ENCODE measurements around the gene RMND1. TPM values are rescaled to one million over a fixed set of nuclear protein-coding genes. Genes with fewer than 3 reads are reported as not detected.
"Not testable (repeated sequence)": the region's sequence is repeated elsewhere in the genome, so short reads cannot be mapped to it uniquely, and the experiment has no call there.

Gene RMND1
- total RNA-seq, 1 donor from 2014 or later, result 44.0 TPM

DNA sequence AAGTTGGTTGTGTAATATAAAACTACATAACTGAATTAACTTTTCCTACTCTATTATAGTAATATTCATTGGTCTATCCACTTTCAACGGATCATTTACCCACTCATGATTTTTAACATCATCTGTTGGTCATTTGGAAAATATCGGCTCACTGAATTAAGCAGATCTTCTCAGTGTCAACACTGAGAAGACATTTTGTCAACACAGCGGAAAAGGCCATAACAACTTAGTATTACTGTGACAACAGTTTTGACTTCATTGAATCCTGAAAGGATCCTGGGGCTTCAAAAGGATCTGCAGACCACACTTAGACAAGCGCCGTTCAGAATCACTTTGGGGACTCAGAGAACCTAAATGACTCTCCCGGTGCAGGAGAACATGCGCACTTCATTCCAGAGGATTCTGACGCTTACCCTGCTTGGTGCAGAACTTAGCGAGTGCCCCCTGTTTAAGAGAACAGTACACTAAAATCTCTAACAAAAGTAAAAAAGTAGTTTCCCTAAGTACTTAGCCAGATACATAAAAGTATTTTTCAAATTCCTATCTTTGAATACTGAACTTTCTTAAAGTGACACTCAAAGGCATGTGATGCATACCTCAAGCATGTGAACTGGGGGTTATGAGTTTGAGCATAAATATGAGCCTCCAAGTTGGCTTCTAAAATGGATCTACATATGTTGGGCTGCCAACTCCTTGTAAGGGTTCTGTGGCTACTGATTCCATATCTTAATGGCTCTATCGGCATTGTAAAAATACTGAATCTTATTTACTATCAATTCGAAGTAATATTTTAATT lies 64.6 kb downstream of the RMND1 start:
- peak; percentile 11 for DNase-seq (ENCODE audit: low spot score)

DNA sequence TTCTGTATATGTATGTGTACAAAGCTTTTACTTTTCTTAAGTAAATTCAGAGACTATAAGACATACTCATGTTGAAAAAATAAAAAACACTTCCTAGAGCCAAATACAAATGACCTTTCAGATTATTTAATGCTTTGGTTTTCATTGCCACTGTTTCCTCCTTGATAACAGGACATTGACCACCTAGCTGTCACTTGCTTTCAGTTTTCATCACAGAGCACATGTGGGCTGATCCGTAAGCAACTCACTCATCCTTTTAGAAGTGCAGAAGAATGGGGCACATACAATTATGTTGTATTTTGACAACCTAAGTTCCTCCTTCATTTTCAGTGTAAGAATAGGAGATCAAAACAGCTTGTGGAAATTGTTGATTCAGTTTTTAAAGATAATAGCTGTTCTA lies 66.7 kb downstream of the RMND1 start:
- Histone ChIP-seq H2AFZ (replicated peaks) (no peak overlapping the region), H3K4me3 (no peak overlapping the region), H3K4me2 (no peak overlapping the region), H3F3A (ENCODE audit: low read depth) (peaks cover 35% of the 10 kb centered on the region), H3K27me3 (no peaks in the 10 kb centered on the region), H3K4me1 (peaks cover 6% of the 10 kb centered on the region), H3K36me3 (no peaks in the 10 kb centered on the region), H3K27ac (no peak overlapping the region), H3K79me2 (ENCODE audit: low read depth) (peaks cover 87% of the 10 kb centered on the region), H3K9ac (no peak overlapping the region), H4K20me1 (ENCODE audit: low read depth) (no peaks in the 10 kb centered on the region), H3K9me3 (ENCODE audit: low read depth) (no peaks in the 10 kb centered on the region)
- peaks cover 26% of the 10 kb centered on the region for H3K4me1 Mint-ChIP-seq
- peaks cover 6% of the 10 kb centered on the region for H3K36me3 Mint-ChIP-seq
- no peak overlapping the region for H3K4me3 Mint-ChIP-seq
- no peaks in the 10 kb centered on the region for H3K9me3 Mint-ChIP-seq
- H3K27me3 Mint-ChIP-seq (ENCODE audit: insufficient read depth, low read depth), result peaks cover 4% of the 10 kb centered on the region
- TF ChIP-seq EZH2 (IDR thresholded peaks at IDR 0.05) (no peak), EZH2phosphoT487 (IDR thresholded peaks at IDR 0.05) (no peak)
- TF ChIP-seq, protein P1, sequence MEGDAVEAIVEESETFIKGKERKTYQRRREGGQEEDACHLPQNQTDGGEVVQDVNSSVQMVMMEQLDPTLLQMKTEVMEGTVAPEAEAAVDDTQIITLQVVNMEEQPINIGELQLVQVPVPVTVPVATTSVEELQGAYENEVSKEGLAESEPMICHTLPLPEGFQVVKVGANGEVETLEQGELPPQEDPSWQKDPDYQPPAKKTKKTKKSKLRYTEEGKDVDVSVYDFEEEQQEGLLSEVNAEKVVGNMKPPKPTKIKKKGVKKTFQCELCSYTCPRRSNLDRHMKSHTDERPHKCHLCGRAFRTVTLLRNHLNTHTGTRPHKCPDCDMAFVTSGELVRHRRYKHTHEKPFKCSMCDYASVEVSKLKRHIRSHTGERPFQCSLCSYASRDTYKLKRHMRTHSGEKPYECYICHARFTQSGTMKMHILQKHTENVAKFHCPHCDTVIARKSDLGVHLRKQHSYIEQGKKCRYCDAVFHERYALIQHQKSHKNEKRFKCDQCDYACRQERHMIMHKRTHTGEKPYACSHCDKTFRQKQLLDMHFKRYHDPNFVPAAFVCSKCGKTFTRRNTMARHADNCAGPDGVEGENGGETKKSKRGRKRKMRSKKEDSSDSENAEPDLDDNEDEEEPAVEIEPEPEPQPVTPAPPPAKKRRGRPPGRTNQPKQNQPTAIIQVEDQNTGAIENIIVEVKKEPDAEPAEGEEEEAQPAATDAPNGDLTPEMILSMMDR (IDR thresholded peaks at IDR 0.05), result no peak
- H3K27ac Mint-ChIP-seq, result no peak overlapping the region
- DNase-seq (ENCODE audit: low spot score), result no peak

More for the DNA sequence above, 64.6 kb downstream of the RMND1 start:
- Mint-ChIP-seq H3K9me3 (no peaks in the 10 kb centered on the region), H3K4me1 (peaks cover 25% of the 10 kb centered on the region), H3K4me3 (no peak overlapping the region), H3K27ac (no peak overlapping the region), H3K36me3 (peaks cover 6% of the 10 kb centered on the region), H3K27me3 (ENCODE audit: insufficient read depth, low read depth) (peaks cover 8% of the 10 kb centered on the region)
- no peaks in the 10 kb centered on the region for H3K36me3 ChIP-seq
- H3K9me3 ChIP-seq (ENCODE audit: low read depth), result no peaks in the 10 kb centered on the region
- H2AFZ ChIP-seq (replicated peaks), result no peak overlapping the region
- H3K79me2 ChIP-seq (ENCODE audit: low read depth), result peaks cover 80% of the 10 kb centered on the region
- no peak overlapping the region for H3K4me3 ChIP-seq
- no peaks in the 10 kb centered on the region for H3K27me3 ChIP-seq
- peaks cover 8% of the 10 kb centered on the region for H4K20me1 ChIP-seq (ENCODE audit: low read depth)
- H3K9ac ChIP-seq, result no peak overlapping the region
- no peak for TF ChIP-seq EZH2 (IDR thresholded peaks at IDR 0.05)
- TF ChIP-seq EZH2phosphoT487 (IDR thresholded peaks at IDR 0.05), result no peak
- TF ChIP-seq, protein P1 (IDR thresholded peaks at IDR 0.05), result no peak
- H3F3A ChIP-seq (ENCODE audit: low read depth), result peaks cover 47% of the 10 kb centered on the region
- H3K4me2 ChIP-seq, result no peak overlapping the region
- H3K4me1 ChIP-seq, result peaks cover 9% of the 10 kb centered on the region
- no peak overlapping the region for H3K27ac ChIP-seq

DNA sequence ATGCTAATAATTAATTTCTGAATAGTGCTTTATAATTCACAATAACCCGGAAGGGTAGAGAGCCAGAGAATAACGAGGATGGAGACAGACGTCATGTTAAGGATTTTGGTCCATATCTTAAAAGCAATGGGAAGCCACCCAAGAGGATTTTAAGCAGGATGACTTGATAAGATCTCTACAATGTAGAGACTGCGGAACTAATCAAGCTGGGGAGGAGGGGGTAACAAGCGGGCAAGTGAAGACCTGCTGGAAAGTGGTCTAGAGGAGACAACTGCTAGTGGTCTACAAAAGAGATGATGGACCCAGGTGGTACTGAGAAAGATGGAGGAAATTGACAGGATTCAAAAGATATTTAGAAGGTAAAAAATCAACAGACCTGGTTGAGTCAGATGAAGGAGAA lies 67.8 kb downstream of the RMND1 start:
- Mint-ChIP-seq H3K9me3 (no peaks in the 10 kb centered on the region), H3K4me1 (peaks cover 25% of the 10 kb centered on the region), H3K27me3 (ENCODE audit: insufficient read depth, low read depth) (peaks cover 2% of the 10 kb centered on the region), H3K27ac (no peak overlapping the region), H3K4me3 (no peak overlapping the region), H3K36me3 (peaks cover 6% of the 10 kb centered on the region)
- Histone ChIP-seq H3K9me3 (ENCODE audit: low read depth) (no peaks in the 10 kb centered on the region), H3K36me3 (no peaks in the 10 kb centered on the region), H3K9ac (no peak overlapping the region), H3K4me2 (no peak overlapping the region), H3K27ac (no peak overlapping the region), H3K4me1 (peaks cover 6% of the 10 kb centered on the region), H3K4me3 (no peak overlapping the region), H2AFZ (replicated peaks) (no peak overlapping the region), H4K20me1 (ENCODE audit: low read depth) (no peaks in the 10 kb centered on the region), H3F3A (ENCODE audit: low read depth) (peaks cover 26% of the 10 kb centered on the region), H3K27me3 (no peaks in the 10 kb centered on the region), H3K79me2 (ENCODE audit: low read depth) (peaks cover 95% of the 10 kb centered on the region)
- DNase-seq (ENCODE audit: low spot score), result no peak
- TF ChIP-seq, protein P1 (IDR thresholded peaks at IDR 0.05), result no peak
- no peak for TF ChIP-seq EZH2phosphoT487 (IDR thresholded peaks at IDR 0.05)
- TF ChIP-seq EZH2 (IDR thresholded peaks at IDR 0.05), result no peak

DNA sequence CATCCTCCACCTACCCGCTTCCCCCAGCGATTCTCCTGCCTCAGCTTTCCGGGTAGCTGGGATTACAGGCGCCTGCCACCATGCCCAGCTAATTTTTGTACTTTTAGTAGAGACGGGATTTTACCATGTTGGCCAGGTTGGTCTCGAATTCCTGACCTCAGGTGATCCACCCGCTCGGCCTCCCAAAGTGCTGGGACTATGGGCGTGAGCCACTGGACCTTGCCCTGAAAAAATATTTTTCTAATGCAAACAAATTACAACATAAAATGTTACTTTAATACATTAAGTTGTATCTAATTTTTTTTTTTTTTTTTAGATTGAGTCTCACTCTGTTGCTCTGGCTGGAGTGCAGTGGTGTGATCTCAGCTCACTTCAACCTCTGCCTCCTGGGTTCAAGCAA lies 69.3 kb downstream of the RMND1 start:
- H3K27ac ChIP-seq; H3K4me3 Mint-ChIP-seq; H2AFZ ChIP-seq (replicated peaks); H3K9me3 Mint-ChIP-seq; H3K4me3 ChIP-seq; H3K4me1 ChIP-seq; H4K20me1 ChIP-seq (ENCODE audit: low read depth); H3K9me3 ChIP-seq (ENCODE audit: low read depth); H3K9ac ChIP-seq; H3K27me3 ChIP-seq; H3K4me2 ChIP-seq; H3K36me3 ChIP-seq; H3K36me3 Mint-ChIP-seq; H3K27ac Mint-ChIP-seq; DNase-seq (ENCODE audit: low spot score); H3K27me3 Mint-ChIP-seq (ENCODE audit: insufficient read depth, low read depth): not testable (repeated sequence)
- Histone ChIP-seq H3K79me2 (ENCODE audit: low read depth) (peaks cover 94% of the 10 kb centered on the region), H3F3A (ENCODE audit: low read depth) (peaks cover 11% of the 10 kb centered on the region)
- peaks cover 19% of the 10 kb centered on the region for H3K4me1 Mint-ChIP-seq

All from neural progenitor cell (in vitro differentiated cells).